ENCODE measurements around the gene ENAH.

GRCh38 chr1:225481738-225482137, 171.2 kb downstream of the ENAH start:
- TF ChIP-seq CTCF (conservative IDR thresholded peaks at IDR 0.05; ENCODE audit: low read depth in 2 of 2), result no peak
- TF ChIP-seq ETS1 (IDR thresholded peaks at IDR 0.05), result no peak
- no peak for TF ChIP-seq POLR2AphosphoS5 (IDR thresholded peaks at IDR 0.05; ENCODE audit: low read depth)
- no peak for TF ChIP-seq REST (IDR thresholded peaks at IDR 0.05; ENCODE audit: unreplicated experiment)
- no peak for TF ChIP-seq EZH2 (IDR thresholded peaks at IDR 0.05; ENCODE audit: low read depth, unreplicated experiment)
- no peak for TF ChIP-seq EZH2phosphoT487 (IDR thresholded peaks at IDR 0.05; ENCODE audit: unreplicated experiment)
- no peak for TF ChIP-seq CREB1 (CRISPR knock-in tag; IDR thresholded peaks at IDR 0.05; ENCODE audit: low read depth)
- no peak for TF ChIP-seq ZNF114 (CRISPR knock-in tag; IDR thresholded peaks at IDR 0.05)
- no peak for TF ChIP-seq STAT1 (IDR thresholded peaks at IDR 0.05; ENCODE audit: unreplicated experiment)
- no peak for TF ChIP-seq ZNF331 (CRISPR knock-in tag; IDR thresholded peaks at IDR 0.05; ENCODE audit: low read depth)
- no peak for TF ChIP-seq NANOG (IDR thresholded peaks at IDR 0.05; ENCODE audit: borderline replicate concordance)
- no peak for TF ChIP-seq JUNB (IDR thresholded peaks at IDR 0.05; ENCODE audit: unreplicated experiment)
